GM18508 (cell line): ENCODE measurements around the gene ARIH1.

Experiments used
- ATAC-seq: cut with Tn5 transposase; IDR thresholded peaks from one replicate; pipeline ENCODE4 v1.9.1; 2021; ENCODE audit warnings: moderate number of reproducible peaks; ENCODE audit not compliant: insufficient read depth, unreplicated experiment

Gene ARIH1

GRCh38 chr15:72534523-72534922 lies 60.4 kb downstream of the ARIH1 start:
- ATAC-seq, result no peak

- no peak for ATAC-seq
These were observed 61.8 kb downstream of the ARIH1 start for GRCh38 chr15:72535911-72536310.

GRCh38 chr15:72536506-72536905 lies 62.4 kb downstream of the ARIH1 start:
- ATAC-seq, result no peak

GRCh38 chr15:72538931-72539330 lies 64.8 kb downstream of the ARIH1 start:
- no peak for ATAC-seq

- ATAC-seq, result no peak
These were observed 66.6 kb downstream of the ARIH1 start for GRCh38 chr15:72540606-72541237.

- no peak for ATAC-seq
These were observed 67.5 kb downstream of the ARIH1 start for GRCh38 chr15:72541674-72542073.

- ATAC-seq, result no peak
These were observed 71.0 kb downstream of the ARIH1 start for GRCh38 chr15:72545156-72545555.

- no peak for ATAC-seq
These were observed 80.6 kb downstream of the ARIH1 start for GRCh38 chr15:72554471-72555425.

- ATAC-seq, result no peak
These were observed 85.7 kb downstream of the ARIH1 start for GRCh38 chr15:72559781-72560180.

GRCh38 chr15:72560458-72560857 lies 86.3 kb downstream of the ARIH1 start:
- no peak for ATAC-seq

GRCh38 chr15:72562386-72562785 lies 88.3 kb downstream of the ARIH1 start:
- no peak for ATAC-seq

- no peak for ATAC-seq
These were observed 88.7 kb downstream of the ARIH1 start for GRCh38 chr15:72562878-72563277.

GRCh38 chr15:72564091-72564490 lies 90.0 kb downstream of the ARIH1 start:
- no peak for ATAC-seq

- ATAC-seq, result no peak
These were observed 92.8 kb downstream of the ARIH1 start for GRCh38 chr15:72566973-72567372.

GRCh38 chr15:72570059-72570458 lies 95.9 kb downstream of the ARIH1 start:
- no peak for ATAC-seq

- ATAC-seq, result no peak
These were observed 105.7 kb downstream of the ARIH1 start for GRCh38 chr15:72579814-72580213.

- no peak for ATAC-seq
These were observed 109.9 kb downstream of the ARIH1 start for GRCh38 chr15:72584006-72584405.

GRCh38 chr15:72585025-72585424 lies 110.9 kb downstream of the ARIH1 start:
- ATAC-seq, result no peak

GRCh38 chr15:72585476-72586058 lies 111.4 kb downstream of the ARIH1 start:
- ATAC-seq, result no peak

- no peak for ATAC-seq
These were observed 114.0 kb downstream of the ARIH1 start for GRCh38 chr15:72588096-72588495.

- ATAC-seq, result no peak
These were observed 116.3 kb downstream of the ARIH1 start for GRCh38 chr15:72590427-72590826.
